LHCN-M2 (cell line): ENCODE results near the gene ACO2. TPM values are rescaled to one million over a fixed set of nuclear protein-coding genes. Genes with fewer than 3 reads are reported as not detected.
A peak's percentile ranks its signal among the peaks of the same experiment; 100 is the strongest.
"Not testable (repeated sequence)": the region's sequence is repeated elsewhere in the genome, so short reads cannot be mapped to it uniquely, and the experiment has no call there.

Source experiments
- DNase-seq: peaks from one replicate; pipeline ENCODE4 v3.0.0-alpha.2; 2012; ENCODE audit warnings: low read depth
- polyA plus RNA-seq: library from polyadenylated mRNA; unstranded; fragments of >200 nt; gene quantifications from one replicate; pipeline ENCODE4 v1.2.1, GENCODE V29; 2012; ENCODE audit warnings: missing spikeins
- total RNA-seq: library from RNA; depleted of rRNA; stranded (reverse); fragments of >200 nt; gene quantifications from 2 replicates; pipeline ENCODE4 v1.2.3, GENCODE V29; 2014; rRNA removed

ACO2 gene
- 61.2 and 64.4 TPM in 2 replicates for total RNA-seq
- polyA plus RNA-seq = 76.4 TPM

DNA sequence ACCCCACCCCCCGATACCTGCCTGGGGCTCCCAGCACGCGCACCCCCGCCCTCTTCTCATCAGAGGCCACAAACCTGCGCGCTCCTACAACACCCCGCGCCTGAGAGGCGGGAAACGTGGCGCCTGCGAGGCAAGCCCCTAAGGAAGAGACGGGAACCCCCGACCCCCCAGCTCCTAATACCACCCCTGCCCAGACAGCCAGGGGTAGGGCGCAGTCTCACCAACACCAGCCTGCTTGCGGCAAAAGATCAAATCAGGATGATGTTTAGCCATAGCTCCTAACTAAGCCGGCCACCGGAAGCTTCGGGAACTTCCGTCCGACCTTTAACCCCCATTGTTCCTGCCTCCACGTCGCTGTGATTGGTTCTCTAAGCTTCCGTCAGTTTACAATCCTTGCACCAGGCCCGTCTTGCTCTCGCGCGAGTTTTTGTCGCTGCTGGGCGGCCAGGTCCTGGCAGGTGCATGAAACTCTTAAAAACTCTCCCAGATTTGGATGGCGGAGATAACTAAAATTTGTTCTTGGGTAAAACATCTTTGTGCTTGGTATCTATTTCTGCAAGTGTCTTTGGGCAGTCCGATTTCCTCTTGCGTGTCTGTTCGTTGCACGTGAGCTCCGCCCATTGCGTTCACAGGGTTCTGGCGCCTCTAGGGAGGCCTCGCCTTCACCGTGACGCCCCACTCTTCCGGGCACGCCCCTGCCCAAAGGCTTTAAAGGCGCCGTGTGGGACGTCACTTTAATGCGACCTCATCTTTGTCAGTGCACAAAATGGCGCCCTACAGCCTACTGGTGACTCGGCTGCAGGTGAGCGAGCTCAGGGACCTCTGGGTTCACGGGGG is at the start of gene ACO2, which contains the start of gene PHF5A:
TSS of gene ACO2 (plus strand) at position 737 of the 837 bp plus-strand sequence. CDS start at position 767, 30 bp downstream.
TSS of gene PHF5A (minus strand) at position 312 of the 837 bp plus-strand sequence. CDS start at position 273, 39 bp downstream.
- DNase-seq = peak; percentile 97

DNA sequence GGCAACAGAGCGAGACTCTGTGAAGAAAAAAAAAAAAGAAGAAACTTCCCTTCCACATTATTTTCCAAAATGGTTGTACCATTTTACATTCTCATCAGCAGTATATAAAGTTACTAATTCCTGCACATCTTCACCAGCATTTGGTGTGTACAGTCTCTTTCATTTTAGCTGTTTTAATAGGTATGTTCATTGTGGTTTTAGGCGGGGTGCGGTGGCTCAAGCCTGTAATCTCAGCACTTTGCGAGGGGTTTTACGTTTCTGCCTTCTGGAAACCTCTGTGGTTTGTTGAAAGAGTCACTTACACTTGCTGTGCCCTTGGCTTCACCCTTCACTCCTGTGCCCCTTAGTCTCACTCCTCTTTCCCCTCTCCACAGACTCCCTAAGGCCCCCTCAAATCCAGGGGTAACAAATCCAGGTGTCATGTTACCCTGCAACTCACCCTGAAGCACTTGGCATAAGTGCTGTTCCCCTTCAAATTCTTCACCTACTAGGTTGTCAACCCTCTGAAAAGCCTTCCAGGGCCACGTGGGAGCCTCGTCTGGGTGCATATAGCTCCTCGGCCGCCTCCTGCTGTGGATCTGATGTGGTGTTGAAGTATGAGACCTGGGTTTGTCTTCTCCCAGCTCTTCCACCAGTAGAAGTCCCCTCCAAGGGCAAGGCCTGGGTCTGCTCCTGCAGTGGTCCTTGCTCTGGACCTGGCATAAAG is 43.1 kb upstream of the ACO2 start:
- DNase-seq = peak; percentile 15

DNA sequence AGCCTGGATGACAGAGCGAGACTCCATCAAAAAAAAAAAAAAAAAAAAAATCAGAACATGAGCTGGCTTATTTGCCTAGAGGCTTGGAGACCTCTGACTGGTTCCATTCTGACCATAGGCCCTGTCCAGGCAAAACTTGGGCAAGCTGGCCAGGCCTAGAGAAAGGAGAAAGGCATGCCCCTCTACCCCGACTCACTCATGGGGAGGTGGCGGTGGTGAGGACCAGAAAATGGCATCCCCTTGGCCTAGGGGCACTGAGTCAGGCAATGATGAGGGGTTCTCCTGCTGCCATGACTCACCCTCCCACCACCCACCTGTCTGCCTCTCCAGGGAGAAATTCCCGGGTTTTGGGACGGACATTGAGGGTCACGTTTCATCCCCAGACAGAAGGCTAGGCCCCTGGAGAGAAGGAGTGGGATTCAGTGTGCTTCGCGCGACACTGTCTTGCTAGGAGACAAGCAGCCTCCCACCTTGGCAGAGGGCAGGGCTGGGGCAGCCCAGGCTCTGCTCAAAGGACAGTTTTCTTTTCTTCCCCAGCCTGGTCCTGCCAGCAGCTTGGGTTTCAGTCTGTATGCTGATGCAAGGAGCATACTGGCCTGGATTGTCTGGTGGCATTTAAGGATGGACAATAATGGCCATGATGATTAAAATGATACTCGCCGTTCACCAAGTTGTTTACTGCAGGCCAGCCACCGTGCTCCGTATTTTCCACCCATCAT is 39.5 kb upstream of the ACO2 start:
- peak; percentile 27 for DNase-seq

DNA sequence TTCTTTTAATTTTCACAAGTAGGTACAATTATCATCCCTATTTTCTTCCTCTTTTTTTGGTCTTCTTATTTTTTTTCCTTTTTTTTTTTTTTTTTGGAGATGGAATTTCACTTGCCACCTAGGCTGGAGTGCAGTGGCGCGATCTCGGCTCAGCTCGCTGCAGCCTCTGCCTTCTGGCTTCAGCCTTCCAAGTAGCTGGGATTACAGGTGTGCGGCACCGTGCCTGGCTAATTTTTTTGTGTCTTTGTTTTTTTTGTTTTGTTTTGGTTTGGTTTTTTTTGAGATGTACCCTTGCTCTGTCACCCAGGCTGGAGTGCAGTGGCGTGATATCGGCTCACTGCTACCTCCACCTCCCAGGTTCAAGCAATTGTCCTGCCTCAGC is 39.0 kb upstream of the ACO2 start:
- DNase-seq = no peak

DNA sequence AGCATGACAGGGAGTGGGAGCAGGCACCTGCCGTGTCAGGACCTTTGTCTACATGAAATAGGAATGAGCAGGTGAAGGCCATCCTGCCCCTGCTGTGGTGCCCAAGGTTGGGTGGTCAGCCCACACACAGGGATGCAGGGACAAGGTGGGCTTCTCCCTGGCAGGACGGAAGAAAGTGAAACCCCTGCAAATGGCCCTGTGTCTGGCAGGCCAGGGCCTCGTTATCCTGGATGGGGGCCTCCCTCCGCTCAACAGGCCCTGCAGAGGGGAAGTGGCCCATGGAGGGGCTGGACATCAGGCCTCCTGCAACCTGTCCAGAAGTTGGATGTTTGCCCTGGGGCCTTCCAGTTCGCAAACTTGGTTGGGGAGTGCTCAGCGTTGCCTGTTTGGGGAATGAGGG is 37.3 kb upstream of the ACO2 start:
- no peak for DNase-seq

DNA sequence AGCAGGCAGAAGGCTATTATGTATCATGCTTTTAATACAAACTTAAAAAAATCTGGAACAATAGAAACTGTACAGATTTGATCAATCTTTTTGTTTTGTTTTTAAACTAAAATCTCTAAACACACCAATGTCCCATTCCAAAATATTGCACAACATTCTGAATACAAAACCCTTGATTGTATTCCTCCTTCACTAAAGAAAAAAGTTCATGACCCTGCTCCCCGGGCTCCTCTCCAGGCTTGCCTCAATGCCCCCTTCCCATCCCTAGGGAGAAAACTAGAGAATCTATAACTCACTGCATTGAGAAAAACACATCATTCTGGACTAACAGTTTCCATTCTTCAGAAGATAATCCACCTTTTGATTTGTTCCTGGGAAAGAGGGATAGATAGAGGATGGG is 35.4 kb upstream of the ACO2 start:
- not testable (repeated sequence) for DNase-seq

DNA sequence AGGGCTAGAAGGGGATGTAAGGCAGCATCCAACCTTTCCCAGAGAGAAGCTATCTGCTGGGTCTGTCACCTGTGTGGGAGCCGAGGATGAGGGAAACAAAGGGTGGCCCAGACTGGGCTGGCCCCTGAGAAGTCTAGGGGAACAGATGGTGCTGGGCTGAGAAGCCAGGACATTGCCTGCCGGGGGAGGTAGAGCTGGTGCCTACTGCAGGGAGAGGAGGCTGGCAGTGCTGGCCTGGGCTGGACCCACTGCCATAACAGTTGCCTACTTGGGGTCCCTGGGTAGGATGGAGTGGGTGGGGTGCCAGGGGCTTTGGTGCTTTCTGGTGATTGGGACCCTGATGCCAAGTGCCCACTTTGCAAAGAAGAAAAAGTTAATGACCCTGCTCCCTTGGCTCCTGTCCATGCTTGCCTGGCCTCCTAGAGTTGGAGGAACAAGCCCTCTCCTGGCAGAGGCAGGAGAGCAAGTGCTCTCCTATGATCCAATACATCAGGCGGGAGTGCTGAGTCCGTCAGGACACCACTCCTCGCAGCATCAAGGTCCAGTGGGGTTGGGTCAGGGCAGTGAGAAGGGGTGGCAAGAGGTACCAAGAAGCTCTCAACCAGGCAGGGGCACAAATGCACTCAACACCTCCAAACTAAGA is 34.4 kb upstream of the ACO2 start:
- DNase-seq = not testable (repeated sequence)

DNA sequence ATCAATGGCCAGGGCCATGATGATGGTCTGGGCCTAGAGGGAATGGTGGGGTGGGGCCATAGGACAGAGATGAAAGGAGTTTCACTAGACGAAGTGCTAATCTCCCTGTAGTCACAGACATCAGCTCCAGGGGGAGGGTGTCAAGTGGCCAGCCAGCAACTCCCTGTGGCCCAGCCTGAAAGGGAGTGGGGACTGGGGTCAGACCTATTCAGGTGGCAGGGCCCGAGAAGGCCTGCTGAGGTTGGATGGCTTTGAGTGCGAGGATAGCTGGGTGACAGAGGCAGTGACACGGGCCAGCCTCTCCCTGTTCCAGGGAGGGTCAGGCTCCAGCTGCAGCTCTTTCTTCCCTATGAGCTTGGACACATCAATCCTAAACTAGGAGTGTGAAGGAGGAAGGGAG is 33.4 kb upstream of the ACO2 start:
- no peak for DNase-seq

DNA sequence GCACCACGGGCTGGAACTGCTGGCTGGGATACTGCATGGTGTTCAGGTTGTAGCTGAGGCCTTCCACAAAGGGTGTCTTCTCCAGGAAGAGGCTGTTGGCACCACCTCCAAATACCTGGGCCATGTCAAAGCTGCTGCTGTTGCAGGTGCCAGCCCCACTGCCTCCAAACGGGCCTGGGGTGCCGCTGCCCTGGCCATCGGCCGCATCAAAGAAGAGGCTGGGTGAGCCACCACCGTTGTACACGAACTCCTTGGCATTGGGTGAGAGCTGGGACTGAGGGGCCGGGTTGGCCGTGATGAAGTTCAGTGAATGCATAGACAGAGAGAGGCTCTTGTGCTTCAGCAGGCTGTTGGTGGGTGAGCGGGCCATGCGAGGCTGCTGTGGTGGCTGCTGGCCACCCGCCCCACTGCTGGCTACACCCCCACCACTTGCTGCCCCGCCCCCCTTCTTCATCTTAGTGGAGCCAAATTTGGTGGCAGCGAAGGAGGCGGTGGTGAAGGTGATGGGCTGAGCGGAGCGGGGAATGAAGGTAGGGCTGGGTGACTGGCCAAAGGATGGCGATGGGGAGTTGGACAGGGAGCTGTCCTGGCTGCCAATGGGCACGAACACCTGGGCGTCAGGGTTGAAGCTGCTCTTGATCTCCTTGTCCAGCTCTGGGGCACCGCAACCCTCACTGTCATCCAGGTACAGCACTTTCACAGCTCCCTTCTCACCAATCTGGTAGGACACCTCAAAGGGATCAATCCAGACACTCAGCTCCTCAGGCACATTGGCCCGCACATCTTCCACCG is 32.4 kb upstream of the ACO2 start:
- no peak for DNase-seq

DNA sequence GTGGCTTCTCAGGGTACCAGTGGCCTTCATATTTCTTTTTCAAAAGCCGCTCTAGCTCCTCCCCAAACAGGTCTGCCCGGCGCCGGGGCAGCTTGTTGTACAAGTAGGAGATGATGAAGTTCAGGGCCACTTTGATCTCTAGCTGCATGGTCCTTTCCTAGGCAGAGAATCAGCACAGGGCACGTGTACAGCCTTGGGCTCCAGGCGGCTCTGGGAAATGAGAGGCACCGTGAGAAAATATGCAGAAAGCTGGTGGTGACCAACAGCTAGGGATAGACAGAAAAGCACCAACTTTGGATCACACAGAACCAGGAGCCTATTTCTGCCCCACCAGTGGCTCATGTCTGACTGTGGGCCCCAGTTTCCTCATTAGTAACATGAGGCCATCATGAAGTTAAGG is 31.7 kb upstream of the ACO2 start:
- DNase-seq = no peak

DNA sequence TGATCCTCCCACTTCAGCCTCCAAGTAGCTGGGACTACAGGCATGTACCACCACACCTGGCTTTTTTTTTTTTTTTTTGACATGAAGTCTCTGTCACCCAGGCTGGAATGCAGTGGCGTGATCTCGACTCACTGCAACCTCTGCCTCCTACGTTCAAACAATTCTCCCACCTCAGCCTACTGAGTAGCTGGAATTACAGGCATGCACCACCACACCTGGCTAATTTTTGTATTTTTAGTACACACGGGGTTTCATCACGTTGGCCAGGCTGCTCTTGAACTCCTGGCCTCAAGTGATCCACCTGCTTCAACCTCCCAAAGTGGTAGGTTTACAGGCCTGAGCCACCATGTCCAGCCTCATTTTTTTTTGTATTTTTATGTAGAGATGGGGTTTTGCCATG is 28.4 kb upstream of the ACO2 start:
- DNase-seq = not testable (repeated sequence)

DNA sequence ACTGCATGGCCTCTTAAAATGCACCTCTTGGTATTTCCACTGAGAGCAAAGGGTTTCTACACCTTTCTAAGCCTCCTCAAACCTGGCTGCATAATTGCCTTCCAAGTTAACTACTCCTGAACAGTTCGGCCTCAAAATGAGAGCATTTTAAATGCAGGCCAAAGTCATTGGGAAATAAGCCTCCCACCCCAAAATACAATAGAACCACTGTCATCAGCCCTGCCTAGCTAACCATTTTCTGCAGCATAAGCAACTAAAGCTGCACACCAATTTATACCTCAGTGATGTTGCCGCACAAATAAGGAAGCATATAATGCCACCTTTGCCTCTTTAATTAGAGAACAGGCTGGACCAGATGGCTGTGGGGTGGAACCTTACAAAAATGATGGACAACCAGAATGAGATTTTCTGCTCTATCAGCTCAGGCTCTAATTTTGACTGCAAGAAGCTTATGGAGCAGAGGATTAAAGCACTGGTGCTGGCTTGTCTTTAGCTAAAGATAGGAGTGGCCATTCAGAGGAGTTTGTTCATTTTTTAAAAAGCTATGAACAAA is 26.6 kb upstream of the ACO2 start:
- no peak for DNase-seq

DNA sequence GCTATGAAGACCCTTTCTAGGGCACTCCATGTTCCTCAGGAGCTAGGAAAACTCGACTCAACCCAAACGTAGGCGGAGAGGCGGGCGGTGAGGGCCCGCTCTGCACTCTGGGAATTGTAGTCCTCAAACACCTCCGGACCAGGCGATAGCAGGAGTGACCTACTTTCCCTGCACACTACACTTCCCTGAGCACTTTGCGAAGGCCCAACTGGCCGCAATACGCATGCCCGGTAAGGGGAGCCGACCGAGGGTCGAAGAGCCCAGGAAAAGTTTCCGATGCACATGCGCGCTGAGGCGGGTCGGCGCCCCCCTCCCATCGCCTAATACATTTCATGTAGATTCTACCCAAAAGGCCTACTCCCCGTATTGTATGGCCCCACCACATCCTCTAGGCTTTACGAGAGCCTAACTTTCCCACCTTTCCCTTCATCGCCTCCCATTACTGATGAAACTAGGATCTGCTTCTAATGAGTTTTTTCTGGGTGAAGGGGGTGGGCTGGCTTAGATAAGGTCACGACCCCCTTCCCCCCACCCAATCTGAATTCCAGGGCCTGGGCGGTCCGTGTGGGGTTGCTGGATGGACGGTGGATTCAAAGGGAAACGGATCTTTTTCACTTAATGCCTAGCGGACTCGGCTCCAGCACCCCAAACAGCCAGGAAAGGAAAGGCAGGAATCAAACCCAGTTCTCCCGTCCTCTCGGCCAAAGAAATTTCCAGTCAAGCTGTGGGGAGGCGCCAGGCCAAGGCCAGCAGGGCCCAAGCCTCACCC is 24.4 kb upstream of the ACO2 start:
- DNase-seq = peak; percentile 95

DNA sequence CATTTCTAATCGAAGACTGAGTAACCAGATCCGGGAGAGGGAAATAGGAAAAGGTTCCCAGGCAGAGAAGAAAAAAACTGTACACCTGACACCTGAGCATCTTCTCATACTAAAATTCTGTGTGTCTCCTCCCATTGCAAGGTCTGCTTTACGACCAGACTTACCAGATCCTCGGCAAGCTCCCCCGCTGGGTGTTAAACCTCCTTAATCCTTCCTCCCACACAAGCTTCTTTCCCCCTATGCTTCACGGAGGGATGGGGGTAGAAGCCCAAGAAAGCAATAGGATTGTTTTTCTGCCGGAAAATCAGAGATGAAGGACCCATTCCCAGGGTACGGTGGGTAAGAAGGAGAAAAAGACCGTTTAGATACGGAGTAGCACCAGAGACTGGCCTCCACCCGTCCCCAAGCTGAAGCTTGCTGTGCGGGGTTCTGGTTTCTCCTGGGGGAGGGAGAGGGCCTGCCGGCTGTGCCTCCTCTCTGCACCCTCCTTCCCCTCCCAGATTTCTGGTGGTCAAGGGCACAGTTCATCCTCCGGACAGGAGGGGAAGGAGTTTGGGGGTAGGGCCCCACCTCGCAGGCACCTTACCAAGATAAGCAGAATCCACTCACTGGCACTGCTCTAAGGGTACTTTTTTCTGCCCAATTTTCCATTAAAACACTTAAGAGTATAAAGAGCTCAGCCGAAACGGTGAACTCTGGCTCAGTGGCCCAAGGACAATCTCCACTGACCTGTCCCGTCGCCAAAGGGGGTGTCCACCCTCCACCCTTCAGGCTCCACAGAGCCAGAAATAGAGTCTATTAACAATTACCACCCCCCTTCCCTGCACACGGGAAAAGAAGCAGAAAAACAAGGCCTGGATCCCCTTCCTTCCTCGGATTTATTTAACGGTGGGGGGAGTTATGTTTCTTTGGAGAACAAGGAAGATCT is 23.5 kb upstream of the ACO2 start:
- peak; percentile 11 for DNase-seq

DNA sequence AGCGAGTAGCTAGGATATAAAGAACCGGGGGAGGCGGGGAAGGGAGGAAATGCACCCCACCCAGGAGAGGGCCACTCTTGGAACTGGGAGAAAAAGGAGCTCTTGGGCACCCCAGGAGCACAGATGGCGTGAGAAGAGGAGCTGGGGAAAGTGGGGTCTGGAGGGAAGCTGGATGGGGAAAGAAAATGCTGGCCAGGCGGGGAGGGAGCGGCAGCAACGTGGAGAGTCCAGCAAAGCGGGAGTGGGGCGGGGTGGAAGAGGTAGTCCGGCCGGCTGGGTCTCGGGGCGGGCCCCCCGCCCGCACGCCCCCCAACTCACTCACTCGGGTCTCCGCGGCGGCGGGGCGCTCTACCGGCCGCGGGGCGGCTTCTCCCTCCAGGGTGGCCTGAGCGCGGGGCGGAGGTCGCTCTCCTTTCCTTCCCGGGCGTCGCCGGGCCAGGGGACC is 22.8 kb upstream of the ACO2 start:
- DNase-seq = peak; percentile 12

DNA sequence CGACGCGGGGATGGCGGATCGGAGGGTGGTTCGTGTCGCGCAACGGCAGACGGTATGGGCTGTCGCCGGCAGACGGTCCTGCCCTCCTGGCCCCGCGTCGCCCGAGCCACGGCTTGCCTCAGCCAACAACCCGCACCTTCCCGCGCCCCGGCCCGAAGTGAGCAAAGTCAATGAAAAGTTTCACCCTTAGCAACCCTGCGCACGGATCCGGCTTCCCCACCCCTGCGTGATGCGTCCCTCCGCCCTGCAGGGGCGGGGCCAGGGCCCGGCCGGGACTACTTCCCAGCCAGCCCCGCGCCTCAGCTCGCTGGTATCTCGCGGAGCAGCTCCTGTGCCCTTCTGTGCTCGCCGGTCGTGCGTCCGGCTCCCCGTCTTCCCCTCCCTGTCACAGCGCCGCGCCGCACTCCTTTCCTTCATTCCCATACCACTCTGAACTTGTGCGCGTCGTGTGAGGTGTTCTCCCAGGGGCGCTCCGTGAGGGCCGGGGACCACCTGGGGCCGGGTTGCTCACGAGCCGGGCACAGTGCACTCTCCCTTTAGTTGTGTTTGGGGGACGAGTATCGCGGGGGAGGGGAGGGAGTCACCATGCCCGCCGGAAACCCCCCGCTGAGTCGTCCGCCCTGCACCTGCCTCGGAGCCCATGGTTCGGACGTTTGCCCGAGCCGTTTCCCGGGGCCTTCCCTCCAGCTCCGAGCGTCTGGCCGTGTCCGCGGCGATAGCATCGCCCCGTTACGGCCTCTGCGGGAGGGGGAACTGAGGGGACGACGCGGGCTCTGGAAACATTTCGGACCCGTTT is 22.1 kb upstream of the ACO2 start, which contains the start of gene TOB2:
TSS of gene TOB2 (minus strand) at position 163 of the 796 bp plus-strand sequence. CDS start 9,456 bp downstream, outside the sequence.
- DNase-seq = peak; percentile 91

DNA sequence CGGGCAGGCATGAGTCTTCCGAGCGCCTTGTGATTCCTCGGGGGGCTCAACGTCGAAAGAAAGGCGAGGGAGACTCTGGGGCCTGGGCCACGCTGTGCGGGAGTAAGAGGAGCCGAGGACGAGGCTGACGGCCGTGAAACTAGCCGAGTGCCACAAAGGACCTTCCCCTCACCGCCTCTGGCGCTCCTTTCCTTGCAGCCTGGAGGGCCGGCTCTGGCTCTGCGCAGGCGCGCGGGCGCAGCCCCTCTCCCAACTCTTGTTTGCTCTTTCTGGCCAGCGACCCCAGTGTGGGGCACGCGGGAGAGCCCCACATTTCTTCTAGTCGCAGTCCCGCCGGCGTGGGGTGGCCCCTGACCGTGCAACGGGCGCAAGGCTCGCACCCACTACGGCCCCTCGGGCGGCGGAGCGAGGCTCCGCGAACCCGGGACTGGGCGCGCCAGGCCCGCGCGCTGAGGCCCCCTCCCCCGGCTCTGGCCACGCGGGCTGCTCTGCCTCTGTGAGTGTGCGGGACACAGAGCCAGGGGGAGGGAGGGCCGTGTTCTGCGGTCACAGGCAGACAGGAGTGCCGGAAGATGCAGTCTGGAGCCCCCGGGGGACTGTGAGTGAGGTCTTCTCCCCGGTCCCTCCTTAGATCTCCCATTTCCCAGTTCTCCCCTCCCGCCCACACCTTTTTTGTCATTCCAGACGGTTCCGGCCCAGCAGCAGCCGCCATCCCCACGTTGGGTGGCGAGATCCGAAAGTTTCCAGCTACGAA is 21.3 kb upstream of the ACO2 start:
- DNase-seq = peak; percentile 49
